MCF 10A (cell line): ENCODE results near the gene HAUS3. TPM values are rescaled to one million over a fixed set of nuclear protein-coding genes. Genes with fewer than 3 reads are reported as not detected.
A peak's percentile ranks its signal among the peaks of the same experiment; 100 is the strongest.

Source experiments
- BruUV-seq: library from RNA; stranded (reverse); fragments of 400-500 nt; replicated peaks from 2 replicates; lab custom pipeline; 2021; lab: Mats Ljungman, UMichigan
- CTCF ChIA-PET: fragments of 300-600 bp; sonication (Branson Sonifier 250); formaldehyde crosslinking; extraction: SDS; loops from one replicate; lab custom pipeline; 2021; ENCODE audit warnings: antibody characterized with exemption, inconsistent platforms; lab: Yijun Ruan, JAX
- POLR2A ChIA-PET: fragments of 300-600, 350-650 bp; sonication (Branson Sonifier 250); formaldehyde crosslinking; extraction: SDS; loops from one replicate; lab custom pipeline; 2020; ENCODE audit warnings: antibody characterized with exemption, inconsistent platforms; lab: Yijun Ruan, JAX
- DNase-seq: peaks from one replicate; pipeline ENCODE4 v3.0.0-alpha.2; 2018; ENCODE audit not compliant: unreplicated experiment
- H3K27ac Mint-ChIP-seq: one replicate; pipeline ENCODE4 v1.8.0; 2022; ENCODE audit warnings: mild to moderate bottlenecking, low read depth, mixed read lengths; ENCODE audit not compliant: unreplicated experiment
- H3K27me3 Mint-ChIP-seq: one replicate; pipeline ENCODE4 v1.8.0; 2022; ENCODE audit warnings: mixed read lengths; ENCODE audit not compliant: insufficient read depth, unreplicated experiment
- H3K36me3 Mint-ChIP-seq: one replicate; pipeline ENCODE4 v1.8.0; 2022; ENCODE audit warnings: mild to moderate bottlenecking, moderate library complexity, mixed read lengths; ENCODE audit not compliant: insufficient read depth, unreplicated experiment
- H3K4me1 Mint-ChIP-seq: one replicate; pipeline ENCODE4 v1.8.0; 2022; ENCODE audit warnings: mixed read lengths; ENCODE audit not compliant: insufficient read depth, unreplicated experiment
- H3K4me3 Mint-ChIP-seq: one replicate; pipeline ENCODE4 v1.8.0; 2022; ENCODE audit warnings: mild to moderate bottlenecking, moderate library complexity, mixed read lengths; ENCODE audit not compliant: unreplicated experiment
- H3K9me3 Mint-ChIP-seq: one replicate; pipeline ENCODE4 v1.8.0; 2022; ENCODE audit warnings: mixed read lengths; ENCODE audit not compliant: unreplicated experiment
- CTCF ChIP-seq: fragments of 200-600 bp; IDR thresholded peaks from one replicate; pipeline ENCODE4 v1.8.0; 2022; ENCODE audit warnings: antibody characterized with exemption, mild to moderate bottlenecking; ENCODE audit not compliant: unreplicated experiment
- intact Hi-C: fragments of 100-400 bp; cut with micrococcal nuclease; formaldehyde crosslinking; loops from 2 replicates; pipeline ENCODE4 v1.14.1; 2022
- total RNA-seq: library from RNA; stranded (reverse); gene quantifications from 2 replicates; pipeline ENCODE4 v1.2.3, GENCODE V29; 2022

The HAUS3 gene
- total RNA-seq, 1 experiment from 2014 or later = 13.9 TPM

GRCh38 chr4:2258091-2259035 is 16.4 kb upstream of the HAUS3 start:
- Mint-ChIP-seq H3K4me1 (peaks cover 11% of the 10 kb centered on the region), H3K36me3 (peaks cover 17% of the 10 kb centered on the region), H3K27me3 (no peaks in the 10 kb centered on the region), H3K9me3 (no peaks in the 10 kb centered on the region), H3K4me3 (peak overlapping the region; percentile 56), H3K27ac (peak overlapping the region; percentile 32)
- TF ChIP-seq CTCF = no peak
- POLR2A ChIA-PET = interaction anchor here (2.3 kb wide), 1 partner anchor 16 kb away, joined by 7 read pairs; the partner anchor contains the start of genes HAUS3 and POLN
- no peak for DNase-seq
- BruUV-seq = no TSS peak
- CTCF ChIA-PET = interaction anchor here (0.6 to 0.7 kb wide), 2 partner anchors 122 to 209 kb away, joined by 3 read pairs; no protein-coding TSS in a partner anchor
- intact Hi-C loops = no loop called here

- no peak for TF ChIP-seq CTCF
- CTCF ChIA-PET = interaction anchor here (0.7 kb wide), 1 partner anchor 210 kb away, joined by 3 read pairs; no protein-coding TSS in a partner anchor
- no peaks in the 10 kb centered on the region for H3K27me3 Mint-ChIP-seq
- H3K36me3 Mint-ChIP-seq = peaks cover 24% of the 10 kb centered on the region
- peak overlapping the region; percentile 56 for H3K4me3 Mint-ChIP-seq
- no peaks in the 10 kb centered on the region for H3K9me3 Mint-ChIP-seq
- BruUV-seq = no TSS peak
- H3K4me1 Mint-ChIP-seq = peaks cover 11% of the 10 kb centered on the region
- H3K27ac Mint-ChIP-seq = peak overlapping the region; percentile 32
- intact Hi-C loops = no loop called here
- POLR2A ChIA-PET = interaction anchor here (2.3 kb wide), 1 partner anchor 15 kb away, joined by 7 read pairs; the partner anchor contains the start of genes HAUS3 and POLN
- DNase-seq = no peak
Measured at GRCh38 chr4:2257361-2258081, 15.6 kb upstream of the HAUS3 start.

GRCh38 chr4:2256781-2257191 is 14.9 kb upstream of the HAUS3 start:
- peak; percentile 64 for DNase-seq
- Mint-ChIP-seq H3K4me1 (peaks cover 11% of the 10 kb centered on the region), H3K4me3 (peak overlapping the region; percentile 56), H3K27ac (peak overlapping the region; percentile 32), H3K27me3 (no peaks in the 10 kb centered on the region), H3K36me3 (peaks cover 32% of the 10 kb centered on the region), H3K9me3 (no peaks in the 10 kb centered on the region)
- BruUV-seq = no TSS peak
- ChIA-PET CTCF (interaction anchor here (0.6 kb wide), 1 partner anchor 354 kb away, joined by 3 read pairs; no protein-coding TSS in a partner anchor), POLR2A (no interaction called here)
- intact Hi-C loops = no loop called here
- no peak for TF ChIP-seq CTCF
